PC-9 (cell line): ENCODE measurements around the gene ARHGAP22.

Experiments used
- CTCF ChIP-seq: fragments of 200-600 bp; sonication (generic); conservative IDR thresholded peaks from 2 replicates; pipeline ENCODE4 v1.6.1; 2017; ENCODE audit warnings: mixed run types, antibody characterized with exemption, mild to moderate bottlenecking, moderate library complexity
- EZH2 ChIP-seq: fragments of 200-600 bp; sonication (generic); IDR thresholded peaks from 2 replicates; pipeline ENCODE4 v1.8.0; 2017; ENCODE audit warnings: antibody characterized with exemption, low read depth

GRCh38 chr10:48504141-48504885, 100.6 kb downstream of the ARHGAP22 start:
- TF ChIP-seq CTCF: no peak
- no peak for TF ChIP-seq EZH2
